Fibroblast of pulmonary artery (primary cell): ENCODE data around the gene ESRP2.

Experiments used
- DNase-seq: peaks from one replicate; pipeline ENCODE4 v3.0.0-alpha.2; 2010; ENCODE audit warnings: low read depth
- H3K4me3 ChIP-seq: replicated peaks from 2 replicates; pipeline ENCODE4 v1.5.1; 2011; ENCODE audit warnings: low read depth, mild to moderate bottlenecking, control low read depth, low read length, moderate library complexity
- CTCF ChIP-seq: IDR thresholded peaks from 2 replicates; pipeline ENCODE4 v1.5.1; 2011; ENCODE audit warnings: mild to moderate bottlenecking, control low read depth, low read length, inconsistent platforms; ENCODE audit errors: missing control alignments

The ESRP2 gene

GRCh38 chr16:68273459-68273858, 37.5 kb upstream of the ESRP2 start:
- no peak for TF ChIP-seq CTCF
- DNase-seq, result no peak
- H3K4me3 ChIP-seq, result no peak overlapping the region

GRCh38 chr16:68272507-68273209, 36.7 kb upstream of the ESRP2 start:
- no peak for DNase-seq
- H3K4me3 ChIP-seq, result no peak overlapping the region

GRCh38 chr16:68270353-68270752, 34.4 kb upstream of the ESRP2 start:
- no peak overlapping the region for H3K4me3 ChIP-seq
- no peak for TF ChIP-seq CTCF
- no peak for DNase-seq

More at GRCh38 chr16:68272507-68273209, 36.7 kb upstream of the ESRP2 start:
- no peak for TF ChIP-seq CTCF

- no peak overlapping the region for H3K4me3 ChIP-seq
- TF ChIP-seq CTCF, result no peak
- DNase-seq, result no peak
These were observed 33.9 kb upstream of the ESRP2 start for GRCh38 chr16:68269793-68270192.

- H3K4me3 ChIP-seq, result no peak overlapping the region
- no peak for TF ChIP-seq CTCF
- no peak for DNase-seq
These were observed 31.9 kb upstream of the ESRP2 start for GRCh38 chr16:68267612-68268405.

- peak; percentile 64 for DNase-seq
- H3K4me3 ChIP-seq, result peak overlapping the region; percentile 89
- no peak for TF ChIP-seq CTCF
These were observed 29.4 kb upstream of the ESRP2 start for GRCh38 chr16:68265078-68265920.
